HepG2 (cell line): ENCODE data around the gene OSBPL2. TPM values are rescaled to one million over a fixed set of nuclear protein-coding genes. Genes with fewer than 3 reads are reported as not detected.
A peak's percentile ranks its signal among the peaks of the same experiment; 100 is the strongest.

Source experiments
- ATF7 ChIP-seq, 2 experiments: fragments of 450-650 bp in 1 of 2; sonication (generic) in 1 of 2; formaldehyde crosslinking in 1 of 2; IDR thresholded peaks; 2 replicates each; pipeline versions ENCODE4 v1.4.0 to v1.6.1; 2016 to 2020; ENCODE audit warnings: antibody characterized with exemption in 1 of 2, mild to moderate bottlenecking in 1 of 2, missing genetic modification reagents in 1 of 2
- MYC ChIP-seq: sonication (generic); formaldehyde crosslinking; IDR thresholded peaks from 2 replicates; pipeline ENCODE4 v1.9.0; 2021; ENCODE audit warnings: missing genetic modification reagents, borderline replicate concordance
- NFIC ChIP-seq: IDR thresholded peaks from 2 replicates; pipeline ENCODE4 v1.6.1; 2012; ENCODE audit warnings: mild to moderate bottlenecking, low read length, inconsistent platforms
- PHF8 ChIP-seq: sonication (generic); formaldehyde crosslinking; IDR thresholded peaks from 2 replicates; pipeline ENCODE4 v1.5.0; 2020; ENCODE audit warnings: missing genetic modification reagents
- SYNCRIP ChIP-seq: fragments of 200-400 bp; formaldehyde crosslinking; IDR thresholded peaks from 2 replicates; pipeline ENCODE4 v1.6.1; 2018; ENCODE audit warnings: mild to moderate bottlenecking, low read depth, low read length; ENCODE audit not compliant: insufficient read depth
- ZFY ChIP-seq: sonication (generic); formaldehyde crosslinking; IDR thresholded peaks from 2 replicates; pipeline ENCODE4 v1.4.0; 2020; ENCODE audit warnings: missing genetic modification reagents
- ZNF274 ChIP-seq: sonication (generic); formaldehyde crosslinking; IDR thresholded peaks from 2 replicates; pipeline ENCODE4 v1.5.1; 2020; ENCODE audit warnings: mild to moderate bottlenecking, missing genetic modification reagents
- ZNF430 ChIP-seq: sonication (generic); formaldehyde crosslinking; IDR thresholded peaks from 2 replicates; pipeline ENCODE4 v1.9.0; 2021; ENCODE audit warnings: mild to moderate bottlenecking, missing genetic modification reagents
- ZNF678 ChIP-seq: sonication (generic); formaldehyde crosslinking; IDR thresholded peaks from 2 replicates; pipeline ENCODE4 v1.4.0; 2020; ENCODE audit warnings: mild to moderate bottlenecking, missing genetic modification reagents
- ZNF761 ChIP-seq: sonication (generic); formaldehyde crosslinking; conservative IDR thresholded peaks from 2 replicates; pipeline ENCODE4 v1.4.0; 2020; ENCODE audit warnings: mild to moderate bottlenecking, missing genetic modification reagents
- ZNF816 ChIP-seq: sonication (generic); formaldehyde crosslinking; IDR thresholded peaks from 2 replicates; pipeline ENCODE4 v1.8.0; 2022; ENCODE audit warnings: missing genetic modification reagents, mild to moderate bottlenecking, borderline replicate concordance
- polyA plus RNA-seq, 8 experiments: library from polyadenylated mRNA; depleted of rRNA in 3 of 8; stranded (reverse) in 7 of 8; unstranded in 1 of 8; fragments of >200 nt; fragmentation: Illumina TruSeq in 4 of 8; extraction: Trizol in 4 of 8; gene quantifications; 2 replicates each; pipeline versions ENCODE4 v1.2.1 to v1.2.3, GENCODE V29; 2011 to 2016; ENCODE audit warnings: low read depth in 4 of 8, missing spikeins in 1 of 8, mixed read lengths in 1 of 8; ENCODE audit not compliant: insufficient read depth in 1 of 8
- total RNA-seq, 5 experiments: library from RNA; depleted of rRNA; stranded (reverse); fragments of >200 nt; fragmentation: Illumina TruSeq; extraction: Trizol; gene quantifications; 2 replicates each; pipeline ENCODE4 v1.2.3, GENCODE V29; 2016; ENCODE audit warnings: low read depth in 1 of 5
- TF ChIP-seq, protein P1 (sequence below), 2 experiments: fragments of 450-650 bp in 1 of 2; sonication (generic) in 1 of 2; formaldehyde crosslinking in 1 of 2; IDR thresholded peaks; 2 replicates each; pipeline versions ENCODE4 v1.6.1 to v1.8.0; 2016 to 2022; ENCODE audit warnings: antibody characterized with exemption in 1 of 2, mild to moderate bottlenecking in 1 of 2, missing genetic modification reagents in 1 of 2
- TF ChIP-seq, protein P2 (sequence below): sonication (generic); formaldehyde crosslinking; IDR thresholded peaks from 2 replicates; pipeline ENCODE4 v1.5.0; 2020; ENCODE audit warnings: missing genetic modification reagents
- TF ChIP-seq, protein P3 (sequence below): sonication (generic); formaldehyde crosslinking; IDR thresholded peaks from 2 replicates; pipeline ENCODE4 v1.8.1; 2023; ENCODE audit warnings: mild to moderate bottlenecking, missing genetic modification reagents, borderline replicate concordance
- TF ChIP-seq, protein P4 (sequence below): sonication (generic); formaldehyde crosslinking; IDR thresholded peaks from 2 replicates; pipeline ENCODE4 v1.4.0; 2020; ENCODE audit warnings: low read depth, missing genetic modification reagents

OSBPL2 gene
- total and polyA plus RNA-seq, 2 of the 13 experiments (the other 11 are each of a cell fraction or from before 2014, with no cell fraction given): 18.5 to 37.4 TPM

DNA sequence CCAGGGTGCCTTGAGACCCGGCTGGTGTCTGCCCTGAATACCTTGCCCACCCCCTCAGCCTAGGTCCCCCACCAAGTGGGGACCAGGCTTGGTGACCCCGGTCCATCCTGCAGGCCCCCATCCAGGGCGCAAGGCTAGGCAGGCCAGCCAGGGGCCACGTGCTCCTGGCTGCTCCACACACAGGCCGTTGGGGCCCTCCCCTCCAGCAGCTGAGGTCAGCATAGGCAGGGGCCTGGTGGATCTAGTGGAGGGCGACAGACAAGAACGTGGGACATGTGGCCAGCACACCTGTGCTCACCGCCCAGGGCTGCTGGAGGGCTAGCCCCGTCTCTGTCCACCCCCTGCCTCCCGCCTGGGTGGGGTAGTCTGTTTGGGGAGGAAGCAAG lies 10.7 kb upstream of the OSBPL2 start (continued):
- TF ChIP-seq, protein P1, sequence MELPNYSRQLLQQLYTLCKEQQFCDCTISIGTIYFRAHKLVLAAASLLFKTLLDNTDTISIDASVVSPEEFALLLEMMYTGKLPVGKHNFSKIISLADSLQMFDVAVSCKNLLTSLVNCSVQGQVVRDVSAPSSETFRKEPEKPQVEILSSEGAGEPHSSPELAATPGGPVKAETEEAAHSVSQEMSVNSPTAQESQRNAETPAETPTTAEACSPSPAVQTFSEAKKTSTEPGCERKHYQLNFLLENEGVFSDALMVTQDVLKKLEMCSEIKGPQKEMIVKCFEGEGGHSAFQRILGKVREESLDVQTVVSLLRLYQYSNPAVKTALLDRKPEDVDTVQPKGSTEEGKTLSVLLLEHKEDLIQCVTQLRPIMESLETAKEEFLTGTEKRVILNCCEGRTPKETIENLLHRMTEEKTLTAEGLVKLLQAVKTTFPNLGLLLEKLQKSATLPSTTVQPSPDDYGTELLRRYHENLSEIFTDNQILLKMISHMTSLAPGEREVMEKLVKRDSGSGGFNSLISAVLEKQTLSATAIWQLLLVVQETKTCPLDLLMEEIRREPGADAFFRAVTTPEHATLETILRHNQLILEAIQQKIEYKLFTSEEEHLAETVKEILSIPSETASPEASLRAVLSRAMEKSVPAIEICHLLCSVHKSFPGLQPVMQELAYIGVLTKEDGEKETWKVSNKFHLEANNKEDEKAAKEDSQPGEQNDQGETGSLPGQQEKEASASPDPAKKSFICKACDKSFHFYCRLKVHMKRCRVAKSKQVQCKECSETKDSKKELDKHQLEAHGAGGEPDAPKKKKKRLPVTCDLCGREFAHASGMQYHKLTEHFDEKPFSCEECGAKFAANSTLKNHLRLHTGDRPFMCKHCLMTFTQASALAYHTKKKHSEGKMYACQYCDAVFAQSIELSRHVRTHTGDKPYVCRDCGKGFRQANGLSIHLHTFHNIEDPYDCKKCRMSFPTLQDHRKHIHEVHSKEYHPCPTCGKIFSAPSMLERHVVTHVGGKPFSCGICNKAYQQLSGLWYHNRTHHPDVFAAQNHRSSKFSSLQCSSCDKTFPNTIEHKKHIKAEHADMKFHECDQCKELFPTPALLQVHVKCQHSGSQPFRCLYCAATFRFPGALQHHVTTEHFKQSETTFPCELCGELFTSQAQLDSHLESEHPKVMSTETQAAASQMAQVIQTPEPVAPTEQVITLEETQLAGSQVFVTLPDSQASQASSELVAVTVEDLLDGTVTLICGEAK (IDR thresholded peaks at IDR 0.05): no peak
- TF ChIP-seq, protein P1 (CRISPR knock-in tag; IDR thresholded peaks at IDR 0.05): 0 out of 2 replicates have a peak, but pooled peaks have one; percentile 47
- TF ChIP-seq PHF8 (CRISPR knock-in tag) (no peak), ATF7 (IDR thresholded peaks at IDR 0.05) (no peak), ATF7 (CRISPR knock-in tag; IDR thresholded peaks at IDR 0.05) (0 out of 2 replicates have a peak, but pooled peaks have one; percentile 22), ZNF816 (no peak), MYC (CRISPR knock-in tag) (peak; percentile 70; the same call in 1 of the 2 replicates), SYNCRIP (no peak), ZNF274 (CRISPR knock-in tag) (peak; percentile 19; the same call in 1 of the 2 replicates), ZNF678 (0 out of 2 replicates have a peak, but pooled peaks have one; percentile 20), ZFY (CRISPR knock-in tag) (peak; percentile 43; the same call in 1 of the 2 replicates), ZNF761 (CRISPR knock-in tag) (no peak), ZNF430 (CRISPR knock-in tag) (peak; percentile 58; the same call in 1 of the 2 replicates), NFIC (no peak)
- TF ChIP-seq, protein P2, sequence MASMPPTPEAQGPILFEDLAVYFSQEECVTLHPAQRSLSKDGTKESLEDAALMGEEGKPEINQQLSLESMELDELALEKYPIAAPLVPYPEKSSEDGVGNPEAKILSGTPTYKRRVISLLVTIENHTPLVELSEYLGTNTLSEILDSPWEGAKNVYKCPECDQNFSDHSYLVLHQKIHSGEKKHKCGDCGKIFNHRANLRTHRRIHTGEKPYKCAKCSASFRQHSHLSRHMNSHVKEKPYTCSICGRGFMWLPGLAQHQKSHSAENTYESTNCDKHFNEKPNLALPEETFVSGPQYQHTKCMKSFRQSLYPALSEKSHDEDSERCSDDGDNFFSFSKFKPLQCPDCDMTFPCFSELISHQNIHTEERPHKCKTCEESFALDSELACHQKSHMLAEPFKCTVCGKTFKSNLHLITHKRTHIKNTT: no peak
- TF ChIP-seq, protein P3, sequence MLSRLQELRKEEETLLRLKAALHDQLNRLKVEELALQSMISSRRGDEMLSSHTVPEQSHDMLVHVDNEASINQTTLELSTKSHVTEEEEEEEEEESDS (CRISPR knock-in tag): no peak
- TF ChIP-seq, protein P4, sequence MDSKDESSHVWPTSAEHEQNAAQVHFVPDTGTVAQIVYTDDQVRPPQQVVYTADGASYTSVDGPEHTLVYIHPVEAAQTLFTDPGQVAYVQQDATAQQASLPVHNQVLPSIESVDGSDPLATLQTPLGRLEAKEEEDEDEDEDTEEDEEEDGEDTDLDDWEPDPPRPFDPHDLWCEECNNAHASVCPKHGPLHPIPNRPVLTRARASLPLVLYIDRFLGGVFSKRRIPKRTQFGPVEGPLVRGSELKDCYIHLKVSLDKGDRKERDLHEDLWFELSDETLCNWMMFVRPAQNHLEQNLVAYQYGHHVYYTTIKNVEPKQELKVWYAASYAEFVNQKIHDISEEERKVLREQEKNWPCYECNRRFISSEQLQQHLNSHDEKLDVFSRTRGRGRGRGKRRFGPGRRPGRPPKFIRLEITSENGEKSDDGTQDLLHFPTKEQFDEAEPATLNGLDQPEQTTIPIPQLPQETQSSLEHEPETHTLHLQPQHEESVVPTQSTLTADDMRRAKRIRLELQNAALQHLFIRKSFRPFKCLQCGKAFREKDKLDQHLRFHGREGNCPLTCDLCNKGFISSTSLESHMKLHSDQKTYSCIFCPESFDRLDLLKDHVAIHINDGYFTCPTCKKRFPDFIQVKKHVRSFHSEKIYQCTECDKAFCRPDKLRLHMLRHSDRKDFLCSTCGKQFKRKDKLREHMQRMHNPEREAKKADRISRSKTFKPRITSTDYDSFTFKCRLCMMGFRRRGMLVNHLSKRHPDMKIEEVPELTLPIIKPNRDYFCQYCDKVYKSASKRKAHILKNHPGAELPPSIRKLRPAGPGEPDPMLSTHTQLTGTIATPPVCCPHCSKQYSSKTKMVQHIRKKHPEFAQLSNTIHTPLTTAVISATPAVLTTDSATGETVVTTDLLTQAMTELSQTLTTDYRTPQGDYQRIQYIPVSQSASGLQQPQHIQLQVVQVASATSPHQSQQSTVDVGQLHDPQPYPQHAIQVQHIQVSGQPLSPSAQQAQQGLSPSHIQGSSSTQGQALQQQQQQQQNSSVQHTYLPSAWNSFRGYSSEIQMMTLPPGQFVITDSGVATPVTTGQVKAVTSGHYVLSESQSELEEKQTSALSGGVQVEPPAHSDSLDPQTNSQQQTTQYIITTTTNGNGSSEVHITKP (CRISPR knock-in tag): 0 out of 2 replicates have a peak, but pooled peaks have one; percentile 9
